Gastroesophageal sphincter (tissue), 4 donors: ENCODE results near the gene MCHR2. TPM values are rescaled to one million over a fixed set of nuclear protein-coding genes. Genes with fewer than 3 reads are reported as not detected.
A peak's percentile ranks its signal among the peaks of the same experiment; 100 is the strongest.
"Not testable (repeated sequence)": the region's sequence is repeated elsewhere in the genome, so short reads cannot be mapped to it uniquely, and the experiment has no call there.

ENCODE experiments used
- ATAC-seq: fragments of 150-250 bp; one replicate; pipeline ENCODE4 v1.9.1; 2016; ENCODE audit warnings: mild to moderate bottlenecking, moderate library complexity
- H3K27ac ChIP-seq, 4 donors: fragments of 200-600 bp; sonication (generic) in 3 of 4; 1 replicate in 3 of 4; 2 replicates in 1 of 4; pipeline ENCODE4 v1.5.1; 2016 to 2019
- H3K27me3 ChIP-seq: fragments of 200-600 bp; sonication (generic); one replicate; pipeline ENCODE4 v1.5.1; 2019
- H3K36me3 ChIP-seq, 2 donors: fragments of 200-600 bp; sonication (generic); one replicate each; pipeline ENCODE4 v1.5.1; 2019; ENCODE audit warnings: control low read depth in 1 of 2
- H3K4me1 ChIP-seq, 3 donors: fragments of 200-600 bp; sonication (generic); 1 replicate in 2 of 3; 2 replicates in 1 of 3; pipeline ENCODE4 v1.5.1; 2016 to 2019; ENCODE audit warnings: control low read depth in 2 of 3
- H3K4me3 ChIP-seq, 2 donors: fragments of 200-600 bp; sonication (generic); one replicate each; pipeline ENCODE4 v1.5.1; 2019; ENCODE audit warnings: mild to moderate bottlenecking in 1 of 2, moderate library complexity in 1 of 2
- H3K9me3 ChIP-seq, 3 donors: fragments of 200-600 bp; sonication (generic); one replicate each; pipeline ENCODE4 v1.5.1; 2017 to 2019; ENCODE audit warnings: control low read depth in 2 of 3
- EP300 ChIP-seq: sonication (generic); formaldehyde crosslinking; IDR thresholded peaks from one replicate; pipeline ENCODE4 v1.6.1; 2017; ENCODE audit warnings: antibody characterized with exemption, mild to moderate bottlenecking
- POLR2A ChIP-seq, 2 donors: fragments of 450-650 bp; IDR thresholded peaks; one replicate each; pipeline ENCODE4 v1.6.1; 2017; ENCODE audit warnings: antibody characterized with exemption in 2 of 2, mild to moderate bottlenecking in 2 of 2, moderate library complexity in 1 of 2
- POLR2AphosphoS5 ChIP-seq: sonication (generic); formaldehyde crosslinking; IDR thresholded peaks from one replicate; pipeline ENCODE4 v1.6.1; 2017; ENCODE audit warnings: antibody characterized with exemption
- WGBS, 2 donors: methylation state at CpG; one replicate each; pipeline ENCODE4 v1.1.5; 2018; ENCODE audit warnings: low coverage in 1 of 2; 5-methylcytosine and 5-hydroxymethylcytosine counted together
- total RNA-seq, 4 donors: library from RNA; depleted of rRNA; stranded (reverse); fragments of >200 nt; gene quantifications; one replicate each; pipeline ENCODE4 v1.1.0, GENCODE V29; 2016
- TF ChIP-seq, protein P1 (sequence below), 4 experiments: fragments of 200-600 bp in 2 of 4; fragments of 450-650 bp in 2 of 4; sonication (generic) in 1 of 4; IDR thresholded peaks; one replicate each; pipeline ENCODE4 v1.5.1; 2017 to 2019; ENCODE audit warnings: antibody characterized with exemption in 4 of 4, mild to moderate bottlenecking in 2 of 4, moderate library complexity in 2 of 4

Gene MCHR2
- not detected for total RNA-seq

DNA sequence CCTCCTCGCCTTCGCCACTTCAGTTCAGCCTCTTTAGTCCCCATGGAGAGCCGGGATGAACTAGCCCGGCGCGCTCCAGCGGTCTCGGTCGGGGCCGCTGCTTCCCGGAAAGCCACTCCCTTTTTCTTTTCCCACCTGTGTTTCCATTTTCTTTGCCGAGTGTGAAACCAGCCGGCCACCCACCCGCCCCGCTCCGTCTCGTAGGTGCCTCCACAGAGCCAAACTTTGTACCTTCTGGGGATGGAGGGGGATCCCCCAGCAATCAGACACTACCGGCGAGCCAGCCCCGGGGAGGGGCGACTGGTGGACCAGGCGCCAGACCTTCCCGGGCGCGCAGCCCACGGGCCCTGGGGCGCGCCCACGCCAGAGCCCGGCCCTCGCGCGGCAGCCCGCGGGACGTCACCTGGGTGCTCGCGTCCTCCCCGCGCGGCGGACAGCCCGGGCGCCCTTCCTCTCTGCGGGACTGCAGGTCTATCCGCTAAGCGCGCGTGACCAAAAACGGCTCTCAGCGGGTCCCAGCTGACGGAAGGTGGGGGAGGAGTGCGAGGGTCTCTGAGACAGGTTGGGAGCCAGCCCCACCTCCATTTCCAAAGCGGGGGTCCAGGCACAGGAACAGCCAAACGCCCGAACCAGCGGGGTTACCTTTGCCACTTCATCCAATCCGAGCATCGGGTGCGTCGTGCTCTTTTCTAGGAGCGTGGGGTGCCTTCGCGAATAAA, at the start of gene MCHR2:
MCHR2 (minus strand) TSS at position 691 of the 719 bp plus-strand sequence. CDS start 38,076 bp downstream, outside the sequence.
- H3K27ac ChIP-seq = no peak within 1 kb of the TSS
- H3K4me3 ChIP-seq = peak within 1 kb of the TSS in 1 of 2 donors; percentile 36
- no peak for ATAC-seq
- TF ChIP-seq POLR2AphosphoS5 (no peak), POLR2A (IDR thresholded peaks at IDR 0.05) (no peak), EP300 (no peak)
- TF ChIP-seq, protein P1, sequence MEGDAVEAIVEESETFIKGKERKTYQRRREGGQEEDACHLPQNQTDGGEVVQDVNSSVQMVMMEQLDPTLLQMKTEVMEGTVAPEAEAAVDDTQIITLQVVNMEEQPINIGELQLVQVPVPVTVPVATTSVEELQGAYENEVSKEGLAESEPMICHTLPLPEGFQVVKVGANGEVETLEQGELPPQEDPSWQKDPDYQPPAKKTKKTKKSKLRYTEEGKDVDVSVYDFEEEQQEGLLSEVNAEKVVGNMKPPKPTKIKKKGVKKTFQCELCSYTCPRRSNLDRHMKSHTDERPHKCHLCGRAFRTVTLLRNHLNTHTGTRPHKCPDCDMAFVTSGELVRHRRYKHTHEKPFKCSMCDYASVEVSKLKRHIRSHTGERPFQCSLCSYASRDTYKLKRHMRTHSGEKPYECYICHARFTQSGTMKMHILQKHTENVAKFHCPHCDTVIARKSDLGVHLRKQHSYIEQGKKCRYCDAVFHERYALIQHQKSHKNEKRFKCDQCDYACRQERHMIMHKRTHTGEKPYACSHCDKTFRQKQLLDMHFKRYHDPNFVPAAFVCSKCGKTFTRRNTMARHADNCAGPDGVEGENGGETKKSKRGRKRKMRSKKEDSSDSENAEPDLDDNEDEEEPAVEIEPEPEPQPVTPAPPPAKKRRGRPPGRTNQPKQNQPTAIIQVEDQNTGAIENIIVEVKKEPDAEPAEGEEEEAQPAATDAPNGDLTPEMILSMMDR (IDR thresholded peaks at IDR 0.05) = no peak
- 1 to 8% methylated on average over 12 to 13 of the region's 64 CpGs for WGBS, 2 donors
- H3K9me3 ChIP-seq = no peaks in the 10 kb centered on the region
- H3K36me3 ChIP-seq = no peaks in the 10 kb centered on the region
- peaks cover 53% of the 10 kb centered on the region for H3K27me3 ChIP-seq
- peaks cover 0 to 11% (median 0%) of the 10 kb centered on the region in 3 donors for H3K4me1 ChIP-seq

- not testable (repeated sequence) for H3K4me1 ChIP-seq, H3K27me3 ChIP-seq, ATAC-seq, H3K27ac ChIP-seq, H3K4me3 ChIP-seq, H3K36me3 ChIP-seq
- peaks cover 0 to 21% (median 0%) of the 10 kb centered on the region in 3 donors for H3K9me3 ChIP-seq
- 89% methylated on average over 1 of the region's 1 CpG; no CpG with 5 or more reads in 1 of the 2 donors for WGBS, 2 donors
Measured at GRCh38 chr6:100038546-100038945, 44.5 kb upstream of the MCHR2 start.

DNA sequence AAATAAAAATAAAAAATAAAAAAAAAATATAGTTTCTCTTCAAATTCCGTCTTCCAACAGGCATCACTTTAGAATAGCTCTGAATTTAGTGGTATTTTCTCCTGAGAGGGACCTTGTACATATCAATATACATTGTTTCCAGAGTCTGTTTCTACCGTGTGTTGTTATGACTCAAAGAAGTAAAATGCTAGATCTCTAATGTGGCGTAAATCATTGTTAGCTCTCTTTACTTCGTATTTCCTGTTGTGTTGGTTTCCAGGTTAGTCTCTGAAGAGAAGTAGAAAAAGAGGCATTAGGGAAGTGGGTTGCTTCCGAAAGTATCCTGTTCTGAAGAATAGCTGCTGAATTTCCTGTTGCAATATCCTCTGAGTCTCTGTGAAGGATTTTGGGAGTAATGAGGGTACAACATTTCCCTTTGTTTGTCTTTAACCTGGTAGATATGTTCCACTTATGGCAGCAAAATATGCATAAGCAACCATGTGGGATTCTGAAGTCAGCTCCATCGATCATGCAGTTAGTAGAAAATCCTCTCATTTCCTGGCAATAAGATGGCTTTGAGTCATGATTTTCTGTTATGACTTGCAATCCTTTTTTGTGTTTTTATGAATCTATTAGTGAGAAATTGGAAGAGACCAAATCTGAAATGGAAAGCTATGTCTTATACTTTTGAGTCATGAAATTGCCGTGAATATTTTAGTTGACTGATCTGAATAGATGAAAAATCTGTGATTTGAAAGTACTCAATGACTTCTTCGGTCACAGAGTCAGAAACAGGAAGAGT, 42.0 kb upstream of the MCHR2 start:
- H3K9me3 ChIP-seq = peaks cover 0 to 16% (median 0%) of the 10 kb centered on the region in 3 donors
- no peak overlapping the region for H3K4me3 ChIP-seq
- no peak for TF ChIP-seq POLR2AphosphoS5
- TF ChIP-seq POLR2A (IDR thresholded peaks at IDR 0.05) = no peak
- TF ChIP-seq EP300 = no peak
- TF ChIP-seq, protein P1 (IDR thresholded peaks at IDR 0.05) = no peak
- no peaks in the 10 kb centered on the region for H3K27me3 ChIP-seq
- no peak overlapping the region for H3K27ac ChIP-seq
- H3K36me3 ChIP-seq = no peaks in the 10 kb centered on the region
- ATAC-seq = no peak
- no peaks in the 10 kb centered on the region for H3K4me1 ChIP-seq
- WGBS, 2 donors = 74 to 82% methylated on average over 8 of the region's 8 CpGs

DNA sequence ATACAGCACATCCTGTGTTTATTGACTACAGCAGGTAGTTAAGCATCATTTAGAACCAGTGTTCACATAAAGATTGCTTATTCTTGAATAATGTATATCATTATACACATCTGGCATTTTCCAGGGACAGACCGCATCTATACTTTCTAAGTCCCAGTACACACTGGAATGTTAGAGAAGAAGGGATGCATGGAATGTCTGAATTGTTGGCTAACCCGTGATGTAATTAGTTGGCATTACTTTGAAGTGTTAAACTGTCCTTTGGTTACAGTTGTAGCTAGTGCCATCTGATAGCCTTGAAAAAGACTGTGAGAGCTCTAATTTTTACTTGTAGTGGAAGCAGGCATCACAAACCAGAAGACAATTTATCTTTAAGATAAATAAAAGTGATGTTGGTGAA, 29.8 kb upstream of the MCHR2 start:
- no peak overlapping the region for H3K4me3 ChIP-seq
- H3K9me3 ChIP-seq = no peaks in the 10 kb centered on the region
- no peaks in the 10 kb centered on the region for H3K27me3 ChIP-seq
- no peak overlapping the region for H3K27ac ChIP-seq
- TF ChIP-seq EP300 = no peak
- TF ChIP-seq POLR2A (IDR thresholded peaks at IDR 0.05) = no peak
- no peak for TF ChIP-seq POLR2AphosphoS5
- TF ChIP-seq, protein P1 (IDR thresholded peaks at IDR 0.05) = no peak
- no peak for ATAC-seq
- WGBS, 2 donors = 46 to 64% methylated on average over 2 of the region's 2 CpGs
- H3K36me3 ChIP-seq = no peaks in the 10 kb centered on the region
- no peaks in the 10 kb centered on the region for H3K4me1 ChIP-seq

DNA sequence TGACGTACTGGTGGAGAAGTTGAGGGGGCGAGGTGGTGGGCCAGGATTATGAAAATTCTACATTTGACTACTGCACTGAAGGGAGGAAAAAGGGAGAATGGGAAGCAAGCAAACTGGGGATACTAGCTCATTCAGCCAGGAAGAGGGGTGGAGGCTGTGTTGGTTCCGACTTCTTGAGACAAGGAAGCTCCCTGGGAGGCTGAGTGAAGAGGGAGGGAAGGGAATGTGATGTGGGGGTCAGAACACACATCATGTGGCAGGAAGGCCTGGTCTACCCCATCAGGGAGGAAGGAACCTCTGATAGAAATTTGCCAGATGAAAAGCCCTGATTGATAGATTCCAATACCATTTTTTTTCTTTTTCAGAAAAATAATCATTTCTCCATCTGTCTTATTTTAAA, 28.8 kb upstream of the MCHR2 start:
- Histone ChIP-seq H3K27ac (no peak overlapping the region), H3K36me3 (no peaks in the 10 kb centered on the region), H3K4me3 (no peak overlapping the region), H3K9me3 (peaks cover 0 to 5% (median 0%) of the 10 kb centered on the region in 3 donors), H3K27me3 (no peaks in the 10 kb centered on the region), H3K4me1 (no peaks in the 10 kb centered on the region)
- TF ChIP-seq EP300 (no peak), POLR2A (IDR thresholded peaks at IDR 0.05) (no peak), POLR2AphosphoS5 (no peak)
- TF ChIP-seq, protein P1 (IDR thresholded peaks at IDR 0.05) = no peak
- no peak for ATAC-seq
- 70% methylated on average over 3 of the region's 3 CpGs; no CpG with 5 or more reads in 1 of the 2 donors for WGBS, 2 donors
